Stimulated activated CD8-positive, alpha-beta memory T cell treated with anti-CD3 and anti-CD28 coated beads, Interleukin-12 subunit alpha, Interleukin-12 subunit beta, amount 100 ng/mL, for 24 hours (primary cell): Measurements from ENCODE around the gene FBXL19.
"Not testable (repeated sequence)": the region's sequence is repeated elsewhere in the genome, so short reads cannot be mapped to it uniquely, and the experiment has no call there.

Experiments used
- DNase-seq: peaks from one replicate; pipeline ENCODE4 v3.0.0-alpha.2; 2020; ENCODE audit errors: extremely low read depth

Gene FBXL19

DNA sequence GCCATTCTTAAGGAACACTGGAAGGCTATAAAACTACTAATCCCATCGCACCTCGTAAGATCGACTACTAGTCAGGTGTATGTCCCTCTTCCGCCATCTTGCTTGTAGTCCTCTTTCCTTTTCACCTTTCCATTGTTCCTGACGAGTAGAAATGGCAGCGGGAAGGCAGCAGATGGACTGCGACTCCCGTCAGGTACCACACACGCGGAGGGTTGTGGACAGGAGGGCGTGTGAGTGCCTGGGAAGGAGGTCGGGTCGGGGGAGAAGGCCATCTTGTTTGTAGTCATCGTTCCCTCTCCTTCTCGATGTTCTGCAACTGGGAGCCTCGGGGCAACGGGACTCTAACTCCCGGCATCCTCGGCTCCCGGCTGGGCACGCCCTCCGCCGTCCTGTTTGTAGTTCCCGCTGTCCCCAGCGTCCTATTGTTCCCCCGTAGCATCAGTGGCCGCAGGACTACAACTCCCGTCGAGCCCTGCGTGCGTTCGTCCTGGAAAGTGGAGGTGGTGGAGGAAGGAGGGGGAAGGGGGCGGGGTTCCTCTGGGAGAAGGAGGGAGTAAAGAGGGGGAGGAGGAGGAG is 324 bp upstream of the FBXL19 start:
- peak; percentile 92 for DNase-seq

- no peak for DNase-seq
Measured at GRCh38 chr16:30924076-30924912, 922 bp downstream of the FBXL19 start.

DNA sequence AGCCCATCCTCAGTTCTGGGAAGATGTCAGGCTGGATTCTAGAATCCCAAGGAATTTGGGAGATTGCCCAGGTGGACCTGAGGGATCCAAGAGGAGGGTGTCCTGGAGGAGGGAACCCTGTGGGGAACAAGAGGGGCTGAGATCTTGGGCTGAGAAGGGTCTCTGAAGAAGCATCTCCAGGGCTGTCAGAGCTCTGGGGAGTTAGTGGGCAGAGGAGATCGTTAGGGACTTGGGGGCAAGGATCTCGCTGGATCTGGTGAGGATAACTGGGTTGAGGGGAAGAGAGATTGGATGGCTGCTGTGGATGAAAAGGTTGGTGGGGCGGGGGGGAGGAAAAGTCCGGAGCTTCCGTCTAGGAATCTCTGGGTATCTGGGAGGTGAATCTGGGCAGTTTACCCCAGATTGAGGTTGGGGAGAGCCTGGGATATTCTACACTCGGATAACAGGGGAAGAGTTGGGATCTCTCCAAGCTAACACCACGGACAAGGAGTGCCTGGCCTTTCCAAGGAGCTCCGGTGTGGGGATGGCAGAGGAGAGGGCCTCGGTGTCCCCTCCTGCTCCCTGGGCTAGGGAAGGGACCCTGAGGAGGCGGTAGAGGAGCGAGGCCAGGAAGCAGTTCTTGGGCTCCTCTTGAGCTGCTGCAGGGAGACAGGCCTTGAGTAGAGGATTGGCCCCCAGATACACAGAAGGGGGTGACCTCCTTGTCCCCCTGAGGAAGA is 1.7 kb downstream of the FBXL19 start:
- DNase-seq = no peak

GRCh38 chr16:30925632-30925987 is 2.2 kb downstream of the FBXL19 start:
- DNase-seq = no peak

DNA sequence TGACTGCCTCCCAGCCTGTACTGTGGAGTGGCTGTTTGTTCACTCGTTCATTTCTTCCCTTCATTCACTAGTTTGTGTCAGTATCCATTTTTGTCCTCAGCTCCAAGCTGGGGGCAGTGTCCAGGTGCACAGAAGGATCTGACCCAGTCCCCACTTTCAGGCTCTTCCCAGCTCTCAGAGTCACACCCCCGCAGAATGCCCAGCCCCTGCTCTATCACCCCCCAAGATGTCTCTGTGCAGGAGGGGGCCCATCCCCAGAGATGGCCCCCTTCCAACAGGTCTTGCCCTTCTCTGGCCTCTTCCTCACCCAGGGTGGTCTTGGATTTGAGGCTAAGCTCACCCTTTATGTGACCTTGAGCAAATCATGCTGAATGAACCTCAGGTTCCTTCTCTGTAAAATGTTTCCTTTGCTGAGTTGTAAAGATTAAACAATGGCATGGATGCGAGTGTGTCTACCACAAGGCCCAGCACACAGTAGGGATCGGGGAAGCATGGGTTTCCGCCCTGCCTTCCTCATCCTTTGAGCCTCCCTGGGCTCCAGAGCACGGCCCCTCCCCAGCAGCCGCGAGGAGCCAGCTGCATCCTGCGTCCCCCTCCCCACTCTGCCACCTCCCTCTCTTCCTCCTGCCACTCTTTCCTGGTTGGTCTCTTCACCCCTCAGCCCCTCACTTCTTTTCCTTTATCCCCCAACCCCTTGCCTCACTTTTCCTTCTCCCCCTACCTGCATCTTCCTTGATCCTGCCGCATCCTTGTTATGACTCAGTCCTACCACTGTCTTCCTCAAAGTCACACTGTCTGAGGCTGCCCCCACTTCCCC is 2.8 kb downstream of the FBXL19 start:
- DNase-seq = no peak

GRCh38 chr16:30926937-30927788 is 3.8 kb downstream of the FBXL19 start:
- no peak for DNase-seq

DNA sequence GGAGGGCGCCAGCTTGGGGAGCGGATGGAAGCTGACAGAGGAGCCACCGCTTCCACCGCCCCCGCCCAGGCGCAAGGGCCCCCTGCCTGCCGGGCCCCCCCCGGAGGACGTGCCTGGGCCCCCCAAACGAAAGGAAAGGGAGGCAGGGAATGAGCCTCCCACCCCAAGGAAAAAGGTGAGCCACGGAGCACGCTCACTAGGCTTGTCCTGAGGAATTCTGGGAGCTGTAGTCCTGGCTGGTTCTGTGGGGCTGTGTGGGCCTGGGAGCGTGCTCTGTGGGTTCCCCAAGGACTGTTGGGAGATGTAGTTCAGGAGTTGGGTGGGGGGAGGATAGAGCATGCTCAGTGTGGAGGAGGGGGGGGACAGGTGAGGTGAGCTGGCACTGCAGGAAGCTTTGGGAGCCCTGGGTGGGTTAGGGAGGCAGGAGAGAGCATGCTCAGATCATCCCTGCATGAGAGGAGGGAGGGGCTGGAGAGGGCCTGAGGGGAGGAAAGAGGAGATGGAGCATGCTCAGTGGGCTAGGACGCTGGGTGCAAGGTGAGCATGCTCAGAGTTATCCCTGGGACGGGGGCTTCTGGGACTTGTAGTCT is 4.5 kb downstream of the FBXL19 start:
- DNase-seq = no peak

DNA sequence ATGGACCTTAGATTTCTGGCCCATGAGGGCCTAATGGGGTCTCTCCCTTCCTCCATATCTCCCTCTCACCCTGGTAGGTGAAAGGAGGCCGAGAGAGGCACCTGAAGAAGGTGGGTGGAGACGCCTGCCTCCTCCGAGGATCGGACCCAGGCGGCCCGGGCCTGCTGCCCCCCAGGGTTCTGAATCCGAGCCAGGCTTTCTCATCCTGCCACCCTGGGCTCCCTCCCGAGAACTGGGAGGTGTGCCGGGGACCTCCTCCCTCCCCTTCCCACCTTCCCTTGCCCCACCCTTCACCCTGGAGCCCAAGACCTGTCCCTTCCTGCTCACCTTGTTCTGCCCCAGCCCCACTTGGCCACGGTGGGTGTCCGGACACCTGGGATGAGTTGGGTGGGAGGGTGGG is 5.0 kb downstream of the FBXL19 start:
- no peak for DNase-seq

DNA sequence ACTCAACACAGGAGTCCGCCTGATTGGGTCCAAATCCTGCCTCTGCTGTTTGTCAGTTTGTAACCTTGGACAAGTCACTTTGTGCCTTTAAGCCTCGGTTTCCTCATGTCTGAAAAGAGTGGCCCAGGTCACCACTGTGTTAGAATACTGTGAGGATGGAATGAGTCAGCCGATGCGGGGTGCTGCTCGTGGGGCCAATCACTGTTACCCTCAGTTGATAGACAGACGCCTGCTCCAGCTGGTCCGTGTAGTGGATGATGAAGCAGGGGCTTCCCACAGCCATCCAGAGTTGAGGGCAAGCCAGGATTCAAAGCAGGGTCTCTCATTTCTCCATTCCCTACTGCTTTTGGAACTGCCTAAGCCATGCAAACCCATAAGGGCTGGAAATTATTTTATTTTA is 5.8 kb downstream of the FBXL19 start:
- DNase-seq = no peak

DNA sequence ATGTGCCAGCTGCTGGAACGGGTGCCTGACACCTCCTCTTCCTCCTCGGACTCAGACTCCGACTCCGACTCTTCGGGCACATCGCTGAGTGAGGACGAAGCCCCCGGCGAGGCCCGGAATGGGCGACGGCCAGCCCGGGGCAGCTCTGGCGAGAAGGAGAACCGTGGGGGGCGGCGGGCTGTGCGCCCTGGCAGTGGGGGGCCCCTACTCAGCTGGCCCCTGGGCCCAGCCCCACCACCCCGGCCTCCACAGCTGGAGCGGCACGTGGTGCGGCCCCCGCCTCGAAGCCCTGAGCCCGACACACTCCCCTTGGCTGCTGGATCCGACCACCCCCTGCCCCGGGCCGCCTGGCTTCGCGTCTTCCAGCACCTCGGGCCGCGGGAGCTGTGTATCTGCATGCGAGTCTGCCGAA is 6.8 kb downstream of the FBXL19 start:
- DNase-seq = no peak

GRCh38 chr16:30931068-30931650 is 7.8 kb downstream of the FBXL19 start:
- no peak for DNase-seq

GRCh38 chr16:30934827-30935557 is 11.6 kb downstream of the FBXL19 start:
- no peak for DNase-seq

DNA sequence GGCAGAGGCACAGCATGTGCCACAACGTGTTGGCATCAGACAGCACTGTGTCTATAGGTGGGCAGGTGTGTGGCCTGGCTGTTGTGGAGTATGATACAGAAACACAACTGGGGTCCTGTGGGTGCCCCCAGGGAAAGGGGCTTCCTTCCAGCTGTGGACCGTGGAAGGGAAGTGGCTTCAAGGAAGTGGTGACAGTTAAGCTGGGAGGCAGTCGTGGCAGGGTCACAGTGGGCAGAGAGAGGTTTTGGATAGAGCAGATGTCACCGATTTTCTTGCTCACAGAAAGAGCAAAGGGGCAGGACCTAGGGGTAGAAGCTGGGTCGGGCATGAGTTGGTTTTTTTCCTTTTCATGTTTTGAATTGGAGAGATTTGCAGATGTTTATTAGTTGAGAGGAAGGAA is 14.3 kb downstream of the FBXL19 start:
- DNase-seq = no peak

DNA sequence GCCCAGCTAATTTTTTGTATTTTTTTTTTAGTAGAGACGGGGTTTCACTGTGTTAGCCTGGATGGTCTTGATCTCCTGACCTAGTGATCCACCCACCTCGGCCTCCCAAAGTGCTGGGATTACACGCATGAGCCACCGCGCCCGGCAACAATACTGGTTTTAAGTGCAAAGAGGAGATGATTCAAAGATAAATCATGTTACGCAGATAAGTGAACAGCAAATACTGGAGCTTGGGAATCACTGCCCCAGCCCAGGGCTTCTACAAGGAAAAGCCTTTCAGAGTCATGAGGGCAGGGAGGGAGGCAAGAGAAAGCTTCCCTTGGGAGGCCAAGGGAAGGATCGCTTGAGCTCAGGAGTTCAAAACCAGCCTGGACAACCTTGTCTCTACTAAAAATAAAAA is 16.2 kb downstream of the FBXL19 start:
- not testable (repeated sequence) for DNase-seq

DNA sequence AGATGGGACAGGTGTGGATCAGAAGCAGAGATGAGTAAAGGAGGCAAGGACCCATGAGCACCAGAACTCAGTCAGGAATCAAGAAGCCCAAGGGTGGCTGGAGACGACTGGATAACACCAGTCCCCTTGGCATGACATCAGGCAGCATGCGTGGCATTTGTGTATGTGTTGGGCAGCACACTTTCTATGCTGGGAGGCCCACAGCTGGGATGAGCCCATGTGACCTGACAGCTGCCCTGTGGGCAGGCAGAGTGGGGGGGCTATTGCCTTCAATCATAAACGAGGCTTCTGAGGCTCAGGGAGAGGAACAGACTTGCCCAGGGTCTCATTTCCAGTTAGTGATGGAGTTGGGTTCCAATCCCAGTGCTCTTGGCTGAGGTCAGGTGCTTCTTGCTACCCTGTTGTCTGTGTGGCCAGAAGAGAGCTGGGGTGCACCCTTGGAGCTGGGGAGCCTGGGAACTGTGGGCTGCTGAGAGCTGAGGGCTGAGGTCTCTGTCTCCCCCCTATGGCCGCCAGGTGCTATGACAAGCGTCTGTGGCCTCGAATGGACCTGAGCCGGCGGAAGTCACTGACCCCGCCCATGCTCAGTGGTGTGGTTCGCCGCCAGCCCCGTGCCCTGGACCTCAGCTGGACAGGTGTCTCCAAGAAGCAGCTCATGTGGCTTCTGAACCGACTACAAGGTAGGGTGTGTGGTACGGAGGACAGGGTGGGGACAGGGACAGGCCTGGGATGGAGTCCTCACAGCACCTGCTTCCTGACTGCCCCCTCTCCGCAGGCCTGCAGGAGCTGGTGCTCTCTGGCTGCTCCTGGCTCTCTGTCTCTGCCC is 18.4 kb downstream of the FBXL19 start:
- DNase-seq = no peak

DNA sequence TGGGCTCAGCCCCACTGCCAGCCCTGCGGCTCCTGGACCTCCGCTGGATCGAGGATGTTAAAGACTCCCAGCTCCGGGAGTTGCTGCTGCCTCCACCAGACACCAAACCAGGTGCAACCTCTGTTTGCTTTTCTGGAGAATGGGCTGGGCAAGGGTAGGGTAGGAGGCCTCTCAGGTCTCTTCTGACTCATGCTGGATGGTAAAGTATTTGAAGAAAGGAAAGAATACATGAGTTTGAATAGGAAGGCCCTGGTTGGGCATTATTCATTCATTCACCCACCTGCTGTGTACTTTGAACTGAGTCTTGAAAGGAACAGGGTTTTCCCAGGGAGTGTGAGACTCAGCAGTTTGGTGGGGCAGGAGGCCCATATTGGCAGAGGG is 19.0 kb downstream of the FBXL19 start:
- DNase-seq = no peak

- no peak for DNase-seq
Measured at GRCh38 chr16:30944352-30944751, 21.0 kb downstream of the FBXL19 start.

DNA sequence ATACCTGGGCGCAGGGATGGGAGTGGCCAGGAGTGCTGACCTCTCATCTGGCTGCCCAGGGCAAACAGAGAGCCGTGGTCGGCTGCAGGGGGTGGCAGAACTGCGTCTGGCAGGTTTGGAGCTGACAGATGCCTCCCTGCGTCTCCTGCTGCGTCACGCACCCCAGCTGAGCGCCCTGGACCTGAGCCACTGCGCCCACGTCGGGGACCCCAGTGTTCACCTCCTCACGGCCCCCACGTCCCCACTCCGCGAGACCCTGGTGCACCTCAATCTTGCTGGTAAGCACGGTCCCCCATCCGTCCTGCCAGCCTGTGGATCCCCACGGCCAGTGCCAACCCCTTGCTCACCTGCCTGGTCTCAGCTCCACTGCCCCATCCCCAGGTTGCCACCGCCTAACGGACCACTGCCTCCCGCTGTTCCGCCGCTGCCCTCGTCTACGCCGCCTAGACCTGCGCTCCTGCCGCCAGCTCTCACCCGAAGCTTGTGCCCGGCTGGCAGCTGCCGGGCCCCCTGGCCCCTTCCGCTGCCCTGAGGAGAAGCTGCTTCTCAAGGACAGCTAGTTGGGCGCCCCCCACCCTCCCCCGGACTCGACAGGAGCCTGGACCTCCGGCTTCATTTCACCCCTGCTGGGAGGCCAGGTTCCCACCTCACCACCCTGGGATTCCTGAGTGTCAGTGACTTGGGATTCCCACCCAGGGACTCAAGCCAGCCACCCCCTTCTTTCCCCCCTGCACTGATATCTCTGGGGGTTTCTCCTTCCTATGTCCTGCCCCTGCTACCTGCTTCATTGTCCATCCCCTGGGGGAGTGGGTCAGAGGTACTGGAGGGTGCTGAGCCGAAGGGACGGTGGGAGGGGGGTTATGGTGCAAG is 23.5 kb downstream of the FBXL19 start:
- DNase-seq = no peak
